Measurements from ENCODE around the gene PSME4.

PSME4 gene

GRCh38 chr2:53896864-53897263 is 73.9 kb downstream of the PSME4 start:
- H3K4me3 ChIP-seq (replicated peaks; ENCODE audit: insufficient read depth, low read length), result no peak overlapping the region
- H3K27me3 ChIP-seq (ENCODE audit: insufficient read depth, poor library complexity, severe bottlenecking), result no peaks in the 10 kb centered on the region
- no peak for DNase-seq (ENCODE audit: low read depth in 1 of 2, low spot score in 1 of 2)
- no peak overlapping the region for H3K27ac ChIP-seq (replicated peaks)
- TF ChIP-seq CTCF (IDR thresholded peaks at IDR 0.05; ENCODE audit: insufficient read depth, low read length) (no peak), SPI1 (IDR thresholded peaks at IDR 0.05; ENCODE audit: borderline replicate concordance, low read depth) (no peak), REST (IDR thresholded peaks at IDR 0.05; ENCODE audit: insufficient replicate concordance, low read depth) (no peak), POLR2AphosphoS5 (IDR thresholded peaks at IDR 0.05; ENCODE audit: low read depth) (no peak), GABPA (IDR thresholded peaks at IDR 0.05; ENCODE audit: low read depth) (no peak)

GRCh38 chr2:53886406-53887280 is 84.2 kb downstream of the PSME4 start:
- Histone ChIP-seq H3K27me3 (ENCODE audit: insufficient read depth, poor library complexity, severe bottlenecking) (no peaks in the 10 kb centered on the region), H3K27ac (replicated peaks) (no peak overlapping the region), H3K4me3 (replicated peaks; ENCODE audit: insufficient read depth, low read length) (no peak overlapping the region)
- TF ChIP-seq REST (IDR thresholded peaks at IDR 0.05; ENCODE audit: insufficient replicate concordance, low read depth) (no peak), SPI1 (IDR thresholded peaks at IDR 0.05; ENCODE audit: borderline replicate concordance, low read depth) (no peak), CTCF (IDR thresholded peaks at IDR 0.05; ENCODE audit: insufficient read depth, low read length) (no peak), POLR2AphosphoS5 (IDR thresholded peaks at IDR 0.05; ENCODE audit: low read depth) (no peak), GABPA (IDR thresholded peaks at IDR 0.05; ENCODE audit: low read depth) (no peak)
- no peak for DNase-seq (ENCODE audit: low read depth in 1 of 2, low spot score in 1 of 2)

GRCh38 chr2:53884883-53885282 is 85.9 kb downstream of the PSME4 start:
- no peak overlapping the region for H3K4me3 ChIP-seq (replicated peaks; ENCODE audit: insufficient read depth, low read length)
- DNase-seq (ENCODE audit: low read depth in 1 of 2, low spot score in 1 of 2), result no peak
- H3K27me3 ChIP-seq (ENCODE audit: insufficient read depth, poor library complexity, severe bottlenecking), result no peaks in the 10 kb centered on the region
- no peak for TF ChIP-seq GABPA (IDR thresholded peaks at IDR 0.05; ENCODE audit: low read depth)
- no peak for TF ChIP-seq SPI1 (IDR thresholded peaks at IDR 0.05; ENCODE audit: borderline replicate concordance, low read depth)
- no peak for TF ChIP-seq REST (IDR thresholded peaks at IDR 0.05; ENCODE audit: insufficient replicate concordance, low read depth)
- TF ChIP-seq CTCF (IDR thresholded peaks at IDR 0.05; ENCODE audit: insufficient read depth, low read length), result no peak
- TF ChIP-seq POLR2AphosphoS5 (IDR thresholded peaks at IDR 0.05; ENCODE audit: low read depth), result no peak
- H3K27ac ChIP-seq (replicated peaks), result no peak overlapping the region
